MCF 10A (cell line): ENCODE measurements around the gene PROM1. TPM values are rescaled to one million over a fixed set of nuclear protein-coding genes. Genes with fewer than 3 reads are reported as not detected.

ENCODE experiments used
- BruUV-seq: library from RNA; stranded (reverse); fragments of 400-500 nt; replicated peaks from 2 replicates; lab custom pipeline; 2021; lab: Mats Ljungman, UMichigan
- CTCF ChIA-PET: fragments of 300-600 bp; sonication (Branson Sonifier 250); formaldehyde crosslinking; extraction: SDS; loops from one replicate; lab custom pipeline; 2021; ENCODE audit warnings: antibody characterized with exemption, inconsistent platforms; lab: Yijun Ruan, JAX
- POLR2A ChIA-PET: fragments of 300-600, 350-650 bp; sonication (Branson Sonifier 250); formaldehyde crosslinking; extraction: SDS; loops from one replicate; lab custom pipeline; 2020; ENCODE audit warnings: antibody characterized with exemption, inconsistent platforms; lab: Yijun Ruan, JAX
- DNase-seq: peaks from one replicate; pipeline ENCODE4 v3.0.0-alpha.2; 2018; ENCODE audit not compliant: unreplicated experiment
- H3K27ac Mint-ChIP-seq: one replicate; pipeline ENCODE4 v1.8.0; 2022; ENCODE audit warnings: mild to moderate bottlenecking, low read depth, mixed read lengths; ENCODE audit not compliant: unreplicated experiment
- H3K27me3 Mint-ChIP-seq: one replicate; pipeline ENCODE4 v1.8.0; 2022; ENCODE audit warnings: mixed read lengths; ENCODE audit not compliant: insufficient read depth, unreplicated experiment
- H3K36me3 Mint-ChIP-seq: one replicate; pipeline ENCODE4 v1.8.0; 2022; ENCODE audit warnings: mild to moderate bottlenecking, moderate library complexity, mixed read lengths; ENCODE audit not compliant: insufficient read depth, unreplicated experiment
- H3K4me1 Mint-ChIP-seq: one replicate; pipeline ENCODE4 v1.8.0; 2022; ENCODE audit warnings: mixed read lengths; ENCODE audit not compliant: insufficient read depth, unreplicated experiment
- H3K4me3 Mint-ChIP-seq: one replicate; pipeline ENCODE4 v1.8.0; 2022; ENCODE audit warnings: mild to moderate bottlenecking, moderate library complexity, mixed read lengths; ENCODE audit not compliant: unreplicated experiment
- H3K9me3 Mint-ChIP-seq: one replicate; pipeline ENCODE4 v1.8.0; 2022; ENCODE audit warnings: mixed read lengths; ENCODE audit not compliant: unreplicated experiment
- intact Hi-C: fragments of 100-400 bp; cut with micrococcal nuclease; formaldehyde crosslinking; loops from 2 replicates; pipeline ENCODE4 v1.14.1; 2022
- total RNA-seq: library from RNA; stranded (reverse); gene quantifications from 2 replicates; pipeline ENCODE4 v1.2.3, GENCODE V29; 2022
- TF ChIP-seq, protein P1 (sequence below): fragments of 200-600 bp; IDR thresholded peaks from one replicate; pipeline ENCODE4 v1.8.0; 2022; ENCODE audit warnings: antibody characterized with exemption, mild to moderate bottlenecking; ENCODE audit not compliant: unreplicated experiment

PROM1 gene
- total RNA-seq, 1 experiment from 2014 or later: not detected

- POLR2A ChIA-PET: no interaction called here
- H3K36me3 Mint-ChIP-seq: peaks cover 3% of the 10 kb centered on the region
- no peak for DNase-seq
- TF ChIP-seq, protein P1, sequence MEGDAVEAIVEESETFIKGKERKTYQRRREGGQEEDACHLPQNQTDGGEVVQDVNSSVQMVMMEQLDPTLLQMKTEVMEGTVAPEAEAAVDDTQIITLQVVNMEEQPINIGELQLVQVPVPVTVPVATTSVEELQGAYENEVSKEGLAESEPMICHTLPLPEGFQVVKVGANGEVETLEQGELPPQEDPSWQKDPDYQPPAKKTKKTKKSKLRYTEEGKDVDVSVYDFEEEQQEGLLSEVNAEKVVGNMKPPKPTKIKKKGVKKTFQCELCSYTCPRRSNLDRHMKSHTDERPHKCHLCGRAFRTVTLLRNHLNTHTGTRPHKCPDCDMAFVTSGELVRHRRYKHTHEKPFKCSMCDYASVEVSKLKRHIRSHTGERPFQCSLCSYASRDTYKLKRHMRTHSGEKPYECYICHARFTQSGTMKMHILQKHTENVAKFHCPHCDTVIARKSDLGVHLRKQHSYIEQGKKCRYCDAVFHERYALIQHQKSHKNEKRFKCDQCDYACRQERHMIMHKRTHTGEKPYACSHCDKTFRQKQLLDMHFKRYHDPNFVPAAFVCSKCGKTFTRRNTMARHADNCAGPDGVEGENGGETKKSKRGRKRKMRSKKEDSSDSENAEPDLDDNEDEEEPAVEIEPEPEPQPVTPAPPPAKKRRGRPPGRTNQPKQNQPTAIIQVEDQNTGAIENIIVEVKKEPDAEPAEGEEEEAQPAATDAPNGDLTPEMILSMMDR: no peak
- CTCF ChIA-PET: interaction anchor here (0.6 to 1.4 kb wide), 2 partner anchors 11 to 47 kb away, joined by 3 to 4 read pairs; no protein-coding TSS in a partner anchor
- no peak overlapping the region for H3K4me3 Mint-ChIP-seq
- H3K27ac Mint-ChIP-seq: no peak overlapping the region
- H3K9me3 Mint-ChIP-seq: no peaks in the 10 kb centered on the region
- H3K4me1 Mint-ChIP-seq: peaks cover 10% of the 10 kb centered on the region
- BruUV-seq: no TSS peak
- H3K27me3 Mint-ChIP-seq: no peaks in the 10 kb centered on the region
- intact Hi-C loops: no loop called here
Observed at GRCh38 chr4:15930314-15930713, 153.5 kb downstream of the PROM1 start.

- intact Hi-C loops: no loop called here
- Mint-ChIP-seq H3K27ac (no peak overlapping the region), H3K36me3 (no peaks in the 10 kb centered on the region), H3K27me3 (no peaks in the 10 kb centered on the region), H3K9me3 (no peaks in the 10 kb centered on the region), H3K4me3 (no peak overlapping the region), H3K4me1 (peaks cover 5% of the 10 kb centered on the region)
- DNase-seq: no peak
- TF ChIP-seq, protein P1: no peak
- CTCF ChIA-PET: no interaction called here
- BruUV-seq: no TSS peak
- POLR2A ChIA-PET: no interaction called here
Observed at GRCh38 chr4:15929540-15929939, 154.3 kb downstream of the PROM1 start.

DNA sequence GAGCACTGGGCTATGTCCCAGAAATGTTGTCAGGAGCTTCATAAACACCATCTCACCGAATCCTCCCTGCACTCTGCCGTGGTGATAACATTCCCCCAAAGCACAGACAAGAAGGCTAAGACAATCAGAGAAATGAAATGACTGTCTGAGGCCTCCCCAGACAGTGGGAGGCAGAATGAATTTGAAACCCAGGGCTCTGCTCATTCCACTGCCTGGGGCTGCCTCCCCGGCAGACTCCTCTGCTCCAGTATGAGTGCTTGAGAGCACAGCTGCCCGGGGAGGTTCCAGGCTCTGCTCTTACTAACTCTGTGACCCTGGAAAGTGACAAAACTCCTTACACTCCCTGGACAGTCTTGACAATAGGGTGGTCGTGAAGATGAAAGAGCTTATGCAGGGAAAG, 154.9 kb downstream of the PROM1 start:
- DNase-seq: no peak
- TF ChIP-seq, protein P1: no peak
- BruUV-seq: no TSS peak
- Mint-ChIP-seq H3K4me1 (peaks cover 5% of the 10 kb centered on the region), H3K4me3 (no peak overlapping the region), H3K27me3 (no peaks in the 10 kb centered on the region), H3K36me3 (no peaks in the 10 kb centered on the region), H3K9me3 (no peaks in the 10 kb centered on the region), H3K27ac (no peak overlapping the region)
- CTCF ChIA-PET: interaction anchor here (0.6 to 0.7 kb wide), 2 partner anchors 19 to 105 kb away, joined by 3 to 4 read pairs; no protein-coding TSS in a partner anchor
- POLR2A ChIA-PET: interaction anchor here (0.5 kb wide), 1 partner anchor 276 kb away, joined by 3 read pairs; no protein-coding TSS in a partner anchor
- intact Hi-C loops: no loop called here

DNA sequence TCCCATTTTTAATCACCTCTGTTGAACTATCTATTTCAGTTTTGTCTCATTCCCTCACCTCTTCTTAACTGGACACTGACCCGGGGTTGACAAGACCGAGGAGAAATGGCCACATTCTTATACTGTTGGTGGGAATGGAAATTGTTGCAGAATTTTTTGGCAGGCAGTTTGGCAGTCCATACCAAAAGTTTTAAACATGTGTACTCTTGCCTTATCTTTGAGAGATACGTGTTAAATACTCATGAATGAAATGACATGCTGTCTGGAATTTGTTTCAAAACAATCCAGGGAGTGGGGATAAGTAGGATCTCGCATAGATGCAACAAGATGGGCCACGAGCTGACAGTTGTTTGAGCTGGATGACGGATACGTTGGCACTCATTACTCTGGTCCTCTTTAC, 157.3 kb downstream of the PROM1 start:
- ChIA-PET POLR2A (interaction anchor here (1.1 kb wide), 1 partner anchor 12 kb away, joined by 3 read pairs; the partner anchor contains the start of gene FGFBP1), CTCF (interaction anchor here (1.2 to 2.0 kb wide), 3 partner anchors 10 to 44 kb away, joined by 3 to 10 read pairs (median 3); partner anchors contain the start of gene FGFBP1)
- no TSS peak for BruUV-seq
- Mint-ChIP-seq H3K36me3 (no peaks in the 10 kb centered on the region), H3K4me3 (no peak overlapping the region), H3K9me3 (no peaks in the 10 kb centered on the region), H3K4me1 (peaks cover 15% of the 10 kb centered on the region), H3K27me3 (no peaks in the 10 kb centered on the region), H3K27ac (no peak overlapping the region)
- intact Hi-C loops: no loop called here
- TF ChIP-seq, protein P1: no peak
- DNase-seq: no peak
